ENCODE results near the gene RSAD1. TPM values are rescaled to one million over a fixed set of nuclear protein-coding genes. Genes with fewer than 3 reads are reported as not detected.

RSAD1 gene
- total RNA-seq, 1 donor = 31.0 TPM

- no peak for DNase-seq (ENCODE audit: low read depth in 2 of 3, low spot score in 2 of 3)
These were observed 38.4 kb downstream of the RSAD1 start for GRCh38 chr17:50517011-50517410.

- DNase-seq (ENCODE audit: low read depth in 2 of 3, low spot score in 2 of 3) = no peak
These were observed 39.1 kb downstream of the RSAD1 start for GRCh38 chr17:50517504-50518383.

GRCh38 chr17:50518384-50519023 lies 39.8 kb downstream of the RSAD1 start:
- no peak for DNase-seq (ENCODE audit: low read depth in 2 of 3, low spot score in 2 of 3)

GRCh38 chr17:50519141-50519834 lies 40.6 kb downstream of the RSAD1 start:
- no peak for DNase-seq (ENCODE audit: low read depth in 2 of 3, low spot score in 2 of 3)

GRCh38 chr17:50520483-50520882 lies 41.8 kb downstream of the RSAD1 start:
- no peak for DNase-seq (ENCODE audit: low read depth in 2 of 3, low spot score in 2 of 3)

- no peak for DNase-seq (ENCODE audit: low read depth in 2 of 3, low spot score in 2 of 3)
These were observed 42.9 kb downstream of the RSAD1 start for GRCh38 chr17:50521514-50521913.

GRCh38 chr17:50522766-50523165 lies 44.1 kb downstream of the RSAD1 start:
- no peak for DNase-seq (ENCODE audit: low read depth in 2 of 3, low spot score in 2 of 3)

- DNase-seq (ENCODE audit: low read depth in 2 of 3, low spot score in 2 of 3) = no peak
These were observed 44.5 kb downstream of the RSAD1 start for GRCh38 chr17:50523208-50523607.

- DNase-seq (ENCODE audit: low read depth in 2 of 3, low spot score in 2 of 3) = no peak
These were observed 46.2 kb downstream of the RSAD1 start for GRCh38 chr17:50524838-50525237.

- peak in 1 of 3 donors; percentile 25 for DNase-seq (ENCODE audit: low read depth in 2 of 3, low spot score in 2 of 3)
These were observed 48.6 kb downstream of the RSAD1 start for GRCh38 chr17:50527155-50527762.

GRCh38 chr17:50527949-50528474 lies 49.4 kb downstream of the RSAD1 start:
- no peak for DNase-seq (ENCODE audit: low read depth in 2 of 3, low spot score in 2 of 3)

GRCh38 chr17:50529849-50530248 lies 51.2 kb downstream of the RSAD1 start:
- DNase-seq (ENCODE audit: low read depth in 2 of 3, low spot score in 2 of 3) = no peak

- no peak for DNase-seq (ENCODE audit: low read depth in 2 of 3, low spot score in 2 of 3)
These were observed 52.9 kb downstream of the RSAD1 start for GRCh38 chr17:50531428-50532025.

- DNase-seq (ENCODE audit: low read depth in 2 of 3, low spot score in 2 of 3) = peak in 1 of 3 donors; percentile 21
These were observed 53.9 kb downstream of the RSAD1 start, which contains the start of gene EPN3 for GRCh38 chr17:50532452-50533024. Gene EPN3, plus strand, starts transcription at chr17:50532735. Its CDS starts 3,822 bp downstream, at chr17:50536557.

GRCh38 chr17:50533185-50533584 lies 54.5 kb downstream of the RSAD1 start:
- DNase-seq (ENCODE audit: low read depth in 2 of 3, low spot score in 2 of 3) = no peak

- no peak for DNase-seq (ENCODE audit: low read depth in 2 of 3, low spot score in 2 of 3)
These were observed 55.1 kb downstream of the RSAD1 start for GRCh38 chr17:50533720-50534148.

- DNase-seq (ENCODE audit: low read depth in 2 of 3, low spot score in 2 of 3) = peak in 1 of 3 donors; percentile 28
These were observed 55.7 kb downstream of the RSAD1 start for GRCh38 chr17:50534222-50534978.

- DNase-seq (ENCODE audit: low read depth in 2 of 3, low spot score in 2 of 3) = no peak
These were observed 56.3 kb downstream of the RSAD1 start for GRCh38 chr17:50534979-50535326.

GRCh38 chr17:50535407-50535806 lies 56.7 kb downstream of the RSAD1 start:
- no peak for DNase-seq (ENCODE audit: low read depth in 2 of 3, low spot score in 2 of 3)

Measured in hematopoietic multipotent progenitor cell (in vitro differentiated cells).